Astrocyte (in vitro differentiated cells and primary cell): ENCODE measurements around the gene FCRL2.

Experiments used
- CTCF ChIP-seq: IDR thresholded peaks from 2 replicates; pipeline ENCODE4 v1.5.1; 2011; ENCODE audit warnings: low read depth, mild to moderate bottlenecking, inconsistent platforms, low read length, moderate library complexity; ENCODE audit not compliant: insufficient read depth
- EZH2 ChIP-seq: IDR thresholded peaks from 2 replicates; pipeline ENCODE4 v1.6.1; 2012; ENCODE audit warnings: mild to moderate bottlenecking, low read length, inconsistent platforms; ENCODE audit not compliant: insufficient read depth

GRCh38 chr1:157700732-157701131, 76.2 kb downstream of the FCRL2 start, which contains the start of gene FCRL3:
- TF ChIP-seq CTCF (no peak), EZH2 (no peak)
